ENCODE measurements around the gene ENPP5.

Gene ENPP5

DNA sequence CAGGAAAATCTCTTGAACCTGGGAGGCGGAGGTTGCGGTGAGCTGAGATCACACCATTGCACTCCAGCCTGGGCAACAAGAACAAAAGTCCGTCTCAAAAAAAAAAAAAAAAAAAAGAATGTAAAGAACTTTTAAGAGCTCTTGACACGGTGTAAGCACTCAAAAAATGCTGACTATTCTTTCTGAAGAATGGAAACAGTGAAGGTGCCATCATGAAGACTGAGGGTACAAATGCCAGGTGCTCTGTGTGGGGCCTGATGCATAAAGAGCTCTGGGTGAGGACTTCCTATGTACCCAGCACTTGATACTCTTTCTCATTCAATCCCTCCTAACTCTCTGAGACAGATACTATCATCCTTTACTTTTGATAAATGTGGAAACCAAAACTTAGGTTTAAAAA, 45.0 kb upstream of the ENPP5 start:
- Histone ChIP-seq H3K4me3 (ENCODE audit: low read depth, low read length) (no peak overlapping the region), H3K36me3 (replicated peaks) (no peaks in the 10 kb centered on the region), H3K27ac (no peak overlapping the region), H3K27me3 (replicated peaks) (no peaks in the 10 kb centered on the region)
- TF ChIP-seq, protein P1, sequence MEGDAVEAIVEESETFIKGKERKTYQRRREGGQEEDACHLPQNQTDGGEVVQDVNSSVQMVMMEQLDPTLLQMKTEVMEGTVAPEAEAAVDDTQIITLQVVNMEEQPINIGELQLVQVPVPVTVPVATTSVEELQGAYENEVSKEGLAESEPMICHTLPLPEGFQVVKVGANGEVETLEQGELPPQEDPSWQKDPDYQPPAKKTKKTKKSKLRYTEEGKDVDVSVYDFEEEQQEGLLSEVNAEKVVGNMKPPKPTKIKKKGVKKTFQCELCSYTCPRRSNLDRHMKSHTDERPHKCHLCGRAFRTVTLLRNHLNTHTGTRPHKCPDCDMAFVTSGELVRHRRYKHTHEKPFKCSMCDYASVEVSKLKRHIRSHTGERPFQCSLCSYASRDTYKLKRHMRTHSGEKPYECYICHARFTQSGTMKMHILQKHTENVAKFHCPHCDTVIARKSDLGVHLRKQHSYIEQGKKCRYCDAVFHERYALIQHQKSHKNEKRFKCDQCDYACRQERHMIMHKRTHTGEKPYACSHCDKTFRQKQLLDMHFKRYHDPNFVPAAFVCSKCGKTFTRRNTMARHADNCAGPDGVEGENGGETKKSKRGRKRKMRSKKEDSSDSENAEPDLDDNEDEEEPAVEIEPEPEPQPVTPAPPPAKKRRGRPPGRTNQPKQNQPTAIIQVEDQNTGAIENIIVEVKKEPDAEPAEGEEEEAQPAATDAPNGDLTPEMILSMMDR (IDR thresholded peaks at IDR 0.05; ENCODE audit: low read depth, low read length, missing control alignments): no peak
- in situ Hi-C loops (cut with HindIII; ENCODE audit: low pct_ligation_motif_present, low sequenced_read_pairs): no loop called here
- no peak for DNase-seq

DNA sequence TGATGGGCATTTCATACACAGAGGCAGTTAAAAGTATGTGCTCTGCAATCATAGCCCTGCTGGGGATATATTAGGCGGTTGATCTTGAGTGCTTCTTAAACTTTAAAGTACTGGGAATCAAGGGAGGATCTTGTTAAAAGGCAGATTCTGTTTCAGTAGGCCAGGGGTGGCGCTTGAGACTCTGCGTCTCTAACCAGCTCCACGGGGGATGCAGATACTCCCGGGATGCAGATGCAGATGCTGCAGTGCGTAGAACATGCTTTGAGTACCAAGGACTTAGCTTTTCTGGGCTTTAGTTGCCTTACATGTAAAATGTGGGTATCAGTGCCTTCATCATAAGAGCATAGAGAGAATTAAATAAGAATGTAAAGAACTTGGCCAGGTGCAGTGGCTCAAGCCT, 44.4 kb upstream of the ENPP5 start:
- no peaks in the 10 kb centered on the region for H3K36me3 ChIP-seq (replicated peaks)
- DNase-seq: no peak
- no peak overlapping the region for H3K27ac ChIP-seq
- TF ChIP-seq, protein P1 (IDR thresholded peaks at IDR 0.05; ENCODE audit: low read depth, low read length, missing control alignments): no peak
- in situ Hi-C loops (cut with HindIII; ENCODE audit: low pct_ligation_motif_present, low sequenced_read_pairs): no loop called here
- no peaks in the 10 kb centered on the region for H3K27me3 ChIP-seq (replicated peaks)
- no peak overlapping the region for H3K4me3 ChIP-seq (ENCODE audit: low read depth, low read length)

DNA sequence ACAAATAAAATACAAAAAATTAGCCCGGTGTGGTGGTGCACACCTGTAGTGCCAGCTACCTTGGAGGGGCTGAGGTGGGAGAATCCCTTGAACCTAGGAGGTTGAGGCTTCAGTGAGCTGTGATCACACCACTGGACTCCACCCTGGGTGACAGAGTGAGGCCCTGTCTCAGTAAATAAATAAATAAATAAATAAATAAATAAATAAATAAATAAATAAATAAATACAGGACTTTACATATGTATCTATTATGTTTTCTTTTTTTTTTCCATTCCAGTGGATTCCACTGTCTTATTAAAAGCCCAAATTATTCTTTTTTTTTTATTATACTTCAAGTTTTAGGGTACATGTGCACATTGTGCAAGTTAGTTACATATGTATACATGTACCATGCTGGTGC, 41.1 kb upstream of the ENPP5 start:
- no peak overlapping the region for H3K4me3 ChIP-seq (ENCODE audit: low read depth, low read length)
- no peaks in the 10 kb centered on the region for H3K27me3 ChIP-seq (replicated peaks)
- no peak overlapping the region for H3K27ac ChIP-seq
- no peak for DNase-seq
- TF ChIP-seq, protein P1 (IDR thresholded peaks at IDR 0.05; ENCODE audit: low read depth, low read length, missing control alignments): no peak
- H3K36me3 ChIP-seq (replicated peaks): no peaks in the 10 kb centered on the region
- in situ Hi-C loops (cut with HindIII; ENCODE audit: low pct_ligation_motif_present, low sequenced_read_pairs): no loop called here

DNA sequence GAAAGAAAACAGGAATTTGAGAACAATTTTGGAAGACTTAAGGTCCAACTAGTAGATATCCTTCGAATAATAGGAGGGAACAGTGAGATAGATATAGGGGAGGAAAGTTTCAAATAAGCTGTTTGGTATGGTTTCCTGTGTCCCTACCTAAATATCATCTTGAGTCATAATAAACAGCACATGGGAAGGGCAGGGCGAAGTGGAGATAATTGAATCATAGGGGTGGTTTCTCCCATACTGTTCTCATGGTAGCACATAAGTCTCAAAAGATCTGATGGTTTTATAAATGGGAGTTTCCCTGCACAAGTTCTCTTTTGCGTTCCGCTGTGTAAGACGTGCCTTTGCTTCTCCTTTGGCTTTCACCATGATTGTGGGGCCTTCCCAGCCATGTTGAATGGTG, 39.5 kb upstream of the ENPP5 start:
- no peaks in the 10 kb centered on the region for H3K27me3 ChIP-seq (replicated peaks)
- no peak for DNase-seq
- H3K36me3 ChIP-seq (replicated peaks): no peaks in the 10 kb centered on the region
- TF ChIP-seq, protein P1 (IDR thresholded peaks at IDR 0.05; ENCODE audit: low read depth, low read length, missing control alignments): no peak
- H3K27ac ChIP-seq: no peak overlapping the region
- in situ Hi-C loops (cut with HindIII; ENCODE audit: low pct_ligation_motif_present, low sequenced_read_pairs): no loop called here
- no peak overlapping the region for H3K4me3 ChIP-seq (ENCODE audit: low read depth, low read length)

DNA sequence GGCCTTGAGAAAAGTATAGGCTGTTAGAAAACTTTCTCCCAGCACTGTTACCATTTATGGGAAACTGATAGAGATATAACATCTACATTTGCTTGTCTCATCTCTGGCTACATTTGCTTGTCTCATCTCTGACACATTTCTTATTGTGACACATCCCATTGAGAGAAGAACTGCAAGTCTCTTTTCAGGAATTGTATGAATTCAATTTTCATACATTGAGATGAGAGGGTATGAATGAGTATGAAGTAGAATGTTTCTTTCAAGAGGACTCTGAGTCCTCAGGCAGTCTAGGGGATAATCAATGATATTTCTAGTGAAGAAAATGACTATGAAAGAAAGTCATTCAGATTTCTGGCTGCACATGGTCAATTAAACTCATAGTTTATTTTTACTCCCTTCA, 37.5 kb upstream of the ENPP5 start:
- DNase-seq: no peak
- Histone ChIP-seq H3K4me3 (ENCODE audit: low read depth, low read length) (no peak overlapping the region), H3K27me3 (replicated peaks) (no peaks in the 10 kb centered on the region), H3K36me3 (replicated peaks) (no peaks in the 10 kb centered on the region), H3K27ac (no peak overlapping the region)
- TF ChIP-seq, protein P1 (IDR thresholded peaks at IDR 0.05; ENCODE audit: low read depth, low read length, missing control alignments): no peak
- in situ Hi-C loops (cut with HindIII; ENCODE audit: low pct_ligation_motif_present, low sequenced_read_pairs): no loop called here

DNA sequence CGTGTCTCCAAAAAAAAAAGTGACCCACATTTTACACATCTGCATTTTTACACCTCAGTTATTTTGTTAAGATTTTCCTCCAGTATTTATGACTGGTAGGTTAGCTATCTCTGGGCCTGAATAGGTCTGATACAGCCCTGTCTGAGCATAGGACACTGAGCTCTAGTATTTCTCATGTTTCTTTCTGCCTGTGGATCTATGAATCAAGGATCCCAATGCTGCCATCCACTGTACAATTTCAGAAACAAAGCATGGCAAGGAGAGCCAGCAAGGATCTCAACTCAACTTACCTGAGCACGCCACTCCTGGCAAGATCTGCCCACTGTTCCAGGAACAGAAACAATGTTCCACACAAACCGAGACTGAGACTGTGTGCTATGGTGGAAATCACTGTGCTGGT, 36.4 kb upstream of the ENPP5 start:
- TF ChIP-seq, protein P1 (IDR thresholded peaks at IDR 0.05; ENCODE audit: low read depth, low read length, missing control alignments): no peak
- Histone ChIP-seq H3K4me3 (ENCODE audit: low read depth, low read length) (no peak overlapping the region), H3K27me3 (replicated peaks) (no peaks in the 10 kb centered on the region), H3K36me3 (replicated peaks) (no peaks in the 10 kb centered on the region), H3K27ac (no peak overlapping the region)
- in situ Hi-C loops (cut with HindIII; ENCODE audit: low pct_ligation_motif_present, low sequenced_read_pairs): no loop called here
- no peak for DNase-seq

All from brain microvascular endothelial cell (primary cell).